ENCODE data around the gene CNKSR3. TPM values are rescaled to one million over a fixed set of nuclear protein-coding genes. Genes with fewer than 3 reads are reported as not detected.
"Not testable (repeated sequence)": the region's sequence is repeated elsewhere in the genome, so short reads cannot be mapped to it uniquely, and the experiment has no call there.

Gene CNKSR3
- total RNA-seq, 1 donor from 2014 or later: 8.9 TPM

DNA sequence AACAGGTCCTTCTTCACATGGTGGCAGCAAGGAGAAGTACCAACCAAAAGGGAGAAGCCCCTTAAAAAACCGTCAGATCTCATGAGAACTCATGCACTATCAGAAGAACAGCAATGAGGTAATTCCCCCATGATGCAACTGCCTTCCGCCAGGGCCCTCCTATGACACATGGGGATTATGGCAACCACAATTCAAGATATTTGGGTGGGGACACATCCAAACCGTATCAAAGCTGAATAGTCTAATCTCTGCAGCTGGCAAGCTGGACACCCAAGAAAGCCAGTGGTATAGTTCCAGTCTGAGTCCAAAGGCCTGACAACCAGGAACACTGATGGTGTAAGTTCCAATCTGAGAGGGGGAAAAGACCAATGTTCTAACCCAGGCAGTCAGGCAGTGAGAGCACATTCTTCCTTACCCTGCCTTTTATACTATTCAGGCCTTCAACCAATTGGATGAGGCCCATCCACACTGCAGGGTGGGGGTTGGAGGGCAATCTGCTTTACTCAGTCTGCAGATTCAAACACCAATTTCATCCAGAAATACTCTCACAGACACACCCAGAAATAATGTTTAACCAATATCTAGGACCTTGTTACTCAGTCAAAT is 17.9 kb upstream of the CNKSR3 start:
- no peak for DNase-seq (ENCODE audit: low spot score)

GRCh38 chr6:154526996-154527395 is 16.5 kb upstream of the CNKSR3 start:
- no peak for DNase-seq (ENCODE audit: low spot score)

DNA sequence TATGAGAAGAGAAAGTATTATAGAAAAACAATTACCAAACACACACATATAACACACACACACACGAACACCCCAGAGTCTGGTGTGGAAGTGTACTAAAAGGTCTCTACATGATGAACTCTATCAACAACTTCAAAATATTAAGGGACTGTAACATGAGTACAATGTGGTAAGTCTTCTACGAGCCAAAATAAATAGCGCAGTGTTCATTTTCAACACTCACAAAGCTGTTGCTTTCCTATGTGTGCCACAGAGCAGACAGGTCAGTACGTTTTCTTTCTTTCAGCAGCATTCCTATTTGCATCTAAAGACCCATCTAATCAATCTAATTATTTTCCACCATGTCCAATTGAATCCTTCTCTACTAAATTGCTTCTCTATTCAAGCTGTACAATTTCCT is 12.1 kb upstream of the CNKSR3 start:
- no peak for DNase-seq (ENCODE audit: low spot score)

DNA sequence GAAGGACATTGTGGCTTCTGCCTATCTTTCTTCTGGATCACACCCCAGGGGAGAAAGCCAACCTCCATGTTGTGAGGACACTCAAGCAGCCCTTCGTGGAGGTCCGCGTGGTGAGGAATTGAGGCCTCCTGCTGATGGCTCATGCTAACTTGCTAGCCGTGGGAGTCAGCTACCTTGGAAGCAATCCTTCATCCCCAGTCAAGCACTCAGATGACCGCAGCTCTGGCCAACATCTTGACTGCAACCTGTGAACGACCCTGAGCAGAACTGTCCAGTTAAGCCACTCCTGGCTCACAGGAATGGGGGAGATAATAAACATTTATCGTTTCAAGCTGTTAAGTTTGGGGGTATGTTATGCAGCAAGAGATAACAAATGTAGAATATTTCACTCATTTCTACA is 10.9 kb upstream of the CNKSR3 start:
- DNase-seq (ENCODE audit: low spot score): no peak

DNA sequence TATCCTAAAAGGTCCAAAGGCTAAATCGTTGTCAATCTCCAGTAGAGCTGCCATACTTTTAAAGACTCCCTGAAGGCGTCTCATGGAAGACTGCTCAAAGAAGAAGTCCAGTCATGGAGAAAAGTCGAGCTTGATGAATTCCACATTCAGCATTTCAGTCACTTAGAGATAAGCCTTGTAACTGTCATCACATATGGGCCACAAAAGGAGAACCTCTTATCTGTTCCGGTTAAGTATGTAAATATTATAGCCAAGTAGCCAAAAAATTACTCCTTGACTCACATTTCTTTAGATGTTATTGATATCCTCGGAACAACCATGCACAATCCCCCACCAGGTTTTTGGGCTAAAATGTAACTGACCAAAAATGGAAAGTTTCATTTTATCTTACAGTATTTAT is 9.8 kb upstream of the CNKSR3 start:
- DNase-seq (ENCODE audit: low spot score): peak; percentile 45

GRCh38 chr6:154518396-154518795 is 7.9 kb upstream of the CNKSR3 start:
- DNase-seq (ENCODE audit: low spot score): no peak

- no peak for DNase-seq (ENCODE audit: low spot score)
These were observed 5.8 kb upstream of the CNKSR3 start for GRCh38 chr6:154516276-154516675.

- peak; percentile 64 for DNase-seq (ENCODE audit: low spot score)
These were observed 5.3 kb upstream of the CNKSR3 start for GRCh38 chr6:154515826-154516225.

- not testable (repeated sequence) for DNase-seq (ENCODE audit: low spot score)
These were observed 4.6 kb upstream of the CNKSR3 start for GRCh38 chr6:154515076-154515475.

DNA sequence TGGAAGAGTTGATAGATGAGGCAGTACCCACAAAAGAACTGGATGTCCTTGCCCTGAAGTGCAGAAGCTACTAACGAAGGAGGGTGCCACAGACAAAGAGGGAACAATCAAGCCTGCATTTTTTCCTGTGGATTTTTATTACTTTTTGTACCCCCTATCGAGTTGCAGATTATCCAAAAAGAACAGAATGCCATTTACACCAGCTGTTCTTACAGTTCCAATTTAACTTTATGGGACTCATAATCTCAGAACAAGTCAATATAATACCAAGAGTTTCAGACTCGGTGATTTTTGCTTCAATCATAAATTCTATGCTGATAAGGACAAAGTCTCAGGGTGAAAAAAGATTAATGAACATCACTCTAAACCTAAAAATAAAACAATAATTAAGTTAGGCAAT is 4.0 kb upstream of the CNKSR3 start:
- DNase-seq (ENCODE audit: low spot score): no peak

GRCh38 chr6:154513601-154514320 is 3.3 kb upstream of the CNKSR3 start:
- DNase-seq (ENCODE audit: low spot score): peak; percentile 77

DNA sequence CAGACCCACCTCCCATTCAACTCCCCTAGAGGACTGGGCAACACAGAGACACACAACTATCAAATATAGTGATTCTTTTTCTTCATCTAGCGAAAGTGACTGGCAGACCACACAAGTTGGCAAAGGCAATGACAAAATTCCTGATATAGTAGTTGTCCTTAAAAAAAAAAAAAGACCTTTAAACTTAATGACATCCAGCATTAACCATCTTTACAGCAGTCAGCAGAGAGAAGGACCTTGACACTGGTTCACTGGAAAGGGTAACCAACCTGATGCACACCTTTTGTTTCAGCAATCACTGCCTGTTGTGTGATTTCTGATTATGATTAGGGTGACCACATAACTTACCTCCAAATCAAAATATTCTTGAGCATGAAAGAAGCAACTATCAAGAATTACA is 1.7 kb upstream of the CNKSR3 start:
- DNase-seq (ENCODE audit: low spot score): no peak

DNA sequence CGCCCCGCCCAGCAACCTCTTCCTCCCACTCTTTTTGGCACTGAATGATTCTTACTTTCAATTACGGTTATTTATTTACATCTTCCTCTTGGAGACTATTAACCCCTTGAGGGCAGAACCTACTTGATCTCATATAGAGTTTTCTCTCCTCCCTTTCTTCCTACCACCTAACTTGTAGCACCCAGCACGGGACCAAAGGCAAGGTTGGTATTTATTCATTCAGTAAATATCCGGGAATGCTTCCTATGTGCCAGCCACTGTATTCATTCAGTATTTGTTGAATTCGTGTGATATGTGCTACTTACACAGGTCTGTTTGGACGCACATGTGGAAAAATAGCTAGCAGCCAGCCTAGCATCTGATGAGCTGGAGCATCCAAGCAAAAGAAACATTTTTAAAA is 1.3 kb upstream of the CNKSR3 start:
- DNase-seq (ENCODE audit: low spot score): no peak

DNA sequence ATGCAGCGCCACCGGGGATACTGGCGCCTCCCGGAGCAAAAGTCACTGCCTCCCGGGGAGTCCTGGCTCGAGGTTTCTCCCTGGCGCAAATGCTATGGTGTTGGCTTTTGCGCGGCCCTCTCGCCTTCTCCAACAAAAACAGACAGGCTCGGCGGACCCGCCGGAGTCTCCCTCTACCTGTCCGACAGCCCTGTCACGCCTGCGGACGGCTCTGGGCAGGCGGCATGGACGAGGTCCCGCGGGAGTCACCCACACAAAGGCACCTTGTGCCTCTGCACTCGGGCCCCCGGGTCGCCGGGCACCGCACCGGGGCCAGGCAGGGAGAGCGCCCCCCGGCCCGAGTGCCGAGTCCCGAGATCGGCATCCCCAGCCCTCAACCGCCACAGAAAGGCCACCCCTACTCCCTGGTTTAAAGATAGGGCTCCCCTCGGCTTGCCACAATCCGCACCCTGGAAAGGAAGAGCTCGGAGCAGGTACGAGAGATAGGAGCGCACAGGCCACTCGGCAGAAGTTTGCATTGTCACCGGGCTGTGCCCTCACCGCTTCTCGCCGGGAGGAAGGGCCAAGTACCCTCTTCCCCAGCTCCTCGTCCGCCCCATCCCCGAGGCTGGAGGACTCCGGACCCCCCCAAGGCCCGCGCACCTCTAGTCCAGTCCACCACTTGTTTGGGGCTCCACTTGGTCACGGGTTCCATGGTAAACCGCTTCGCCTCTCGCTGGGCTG is 903 bp downstream of the CNKSR3 start:
- peak; percentile 39 for DNase-seq (ENCODE audit: low spot score)

- DNase-seq (ENCODE audit: low spot score): peak; percentile 23
These were observed 1.7 kb downstream of the CNKSR3 start for GRCh38 chr6:154508573-154509375.

DNA sequence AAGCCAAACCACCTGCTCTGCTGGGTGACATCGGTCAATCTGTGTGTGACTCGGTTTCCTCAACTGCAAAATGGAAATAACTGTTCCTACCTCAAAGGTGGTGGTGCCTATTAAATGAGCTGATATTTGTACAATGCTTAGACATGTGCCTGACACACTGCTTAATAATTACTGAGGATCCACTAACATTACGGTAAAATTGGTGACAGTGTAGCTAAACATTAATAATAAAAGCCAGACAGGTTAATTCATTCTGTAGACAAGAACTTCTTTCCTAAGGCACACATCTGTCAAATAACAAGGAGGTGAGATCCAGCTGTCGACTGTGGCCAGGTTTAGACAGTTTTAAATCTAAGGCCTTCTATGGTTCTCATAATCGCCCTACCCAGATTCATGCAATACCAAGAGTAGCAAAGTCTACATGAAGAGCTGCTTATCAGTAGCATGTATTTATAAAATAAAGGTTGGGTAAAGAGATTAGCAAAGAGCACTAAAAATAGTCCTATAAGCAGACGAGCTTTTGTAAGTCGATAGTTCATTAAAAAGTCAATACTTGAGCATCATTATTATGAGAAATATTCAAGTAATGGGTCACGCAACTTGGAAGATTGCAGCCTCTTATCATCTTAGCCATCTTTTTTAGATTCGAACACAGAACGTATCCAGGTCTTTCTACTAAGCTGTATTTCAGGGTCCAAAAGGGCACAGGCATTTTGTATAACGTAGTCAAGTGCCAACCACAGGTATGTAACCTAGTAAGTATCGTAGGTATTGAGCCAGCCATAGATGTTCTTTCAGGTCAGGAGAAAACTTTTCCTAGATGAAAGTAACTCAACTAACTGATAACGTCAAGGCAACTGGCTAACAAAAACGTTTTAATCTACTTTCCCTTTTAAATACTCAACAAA is 3.2 kb downstream of the CNKSR3 start:
- no peak for DNase-seq (ENCODE audit: low spot score)

- no peak for DNase-seq (ENCODE audit: low spot score)
These were observed 3.9 kb downstream of the CNKSR3 start for GRCh38 chr6:154506582-154506981.

- no peak for DNase-seq (ENCODE audit: low spot score)
These were observed 4.4 kb downstream of the CNKSR3 start for GRCh38 chr6:154506108-154506507.

- DNase-seq (ENCODE audit: low spot score): no peak
These were observed 5.5 kb downstream of the CNKSR3 start for GRCh38 chr6:154504865-154505449.

GRCh38 chr6:154504102-154504501 is 6.4 kb downstream of the CNKSR3 start:
- DNase-seq (ENCODE audit: low spot score): no peak

- DNase-seq (ENCODE audit: low spot score): no peak
These were observed 6.8 kb downstream of the CNKSR3 start for GRCh38 chr6:154503658-154504057.
